Measurements from ENCODE around the gene PPP1R12C. TPM values are rescaled to one million over a fixed set of nuclear protein-coding genes. Genes with fewer than 3 reads are reported as not detected.

Gene PPP1R12C
- total RNA-seq, 1 experiment from 2014 or later = 79.9 TPM

DNA sequence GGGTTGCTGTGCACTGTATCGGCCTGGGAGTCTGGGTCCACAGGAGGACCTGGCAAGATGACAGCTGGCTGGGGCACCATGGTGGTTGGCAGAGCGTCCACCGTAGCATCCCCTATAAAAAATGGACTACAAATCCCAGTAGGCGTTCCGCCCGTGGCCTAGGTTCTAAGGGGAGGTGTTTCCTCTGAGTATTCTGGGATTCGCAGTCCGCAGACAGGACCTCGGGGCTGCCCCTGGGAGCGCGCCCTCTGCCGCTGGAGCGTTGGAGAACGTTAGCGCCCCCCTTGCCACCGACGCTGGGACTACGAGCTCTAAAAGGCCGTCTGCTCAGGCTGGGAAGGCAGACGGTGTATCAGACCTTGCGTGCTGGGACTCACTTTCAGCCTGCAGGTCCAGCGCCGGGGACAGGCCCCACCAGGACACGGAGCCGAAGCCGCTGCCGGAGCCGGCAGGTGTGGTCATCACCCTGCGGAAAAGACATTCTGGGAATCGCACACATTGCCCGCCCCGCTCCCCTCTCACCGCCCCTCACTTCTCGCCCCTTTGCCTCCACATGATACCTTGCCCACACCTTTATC lies 48.6 kb upstream of the PPP1R12C start:
- no peak overlapping the region for H3K9ac ChIP-seq (ENCODE audit: extremely low read depth, insufficient read length, low read length)
- WGBS (ENCODE audit: extremely low coverage, insufficient read length, low lambda C conversion rate) = no CpG with 5 or more reads among the region's 34 CpGs
- H2AFZ ChIP-seq (ENCODE audit: low read length) = no peak overlapping the region
- H3K27ac ChIP-seq (ENCODE audit: insufficient read length, low read depth, low read length) = no peak overlapping the region
- no peaks in the 10 kb centered on the region for H3K79me2 ChIP-seq (ENCODE audit: insufficient read depth, low read length)
- Mint-ChIP-seq H3K4me1 (peaks cover 8 to 13% of the 10 kb centered on the region in 2 experiments), H3K27ac (peak overlapping the region in 2 of 3 experiments; percentile 30 to 99; a peak in 4 of 7 replicates), H3K4me3 (peak overlapping the region; percentile 85 to 95), H3K36me3 (ENCODE audit: insufficient read depth in 1 of 3, low read depth in 3 of 3) (no peaks in the 10 kb centered on the region; a peak in 2 of 7 replicates), H3K9me3 (peaks cover 0 to 2% of the 10 kb centered on the region in 2 experiments; a peak in 1 of 5 replicates), H3K27me3 (ENCODE audit: low read depth) (peaks cover 39% of the 10 kb centered on the region)
- no peak overlapping the region for H2BK20ac ChIP-seq (ENCODE audit: low read depth, low read length, poor library complexity, severe bottlenecking)
- H2BK15ac ChIP-seq (ENCODE audit: low read depth, low read length) = no peak overlapping the region
- H3K4ac ChIP-seq (ENCODE audit: low read depth, low read length) = no peak overlapping the region
- no peak overlapping the region for H3K56ac ChIP-seq (ENCODE audit: insufficient read length, low read depth, low read length)
- no peak overlapping the region for H3T11ph ChIP-seq (ENCODE audit: low read length)
- H2AK5ac ChIP-seq (ENCODE audit: insufficient read length, low read length) = no peak overlapping the region
- no peak overlapping the region for H4K8ac ChIP-seq (replicated peaks; ENCODE audit: insufficient read length, low read depth, low read length)
- H2BK120ac ChIP-seq (ENCODE audit: low read depth, low read length, poor library complexity, severe bottlenecking) = no peak overlapping the region
- no peaks in the 10 kb centered on the region for H3K9me3 ChIP-seq (ENCODE audit: control insufficient read depth, low read depth, low read length)
- H3K23me2 ChIP-seq (ENCODE audit: insufficient read length, low read depth, low read length, poor library complexity, severe bottlenecking) = peaks cover 11% of the 10 kb centered on the region
- H4K20me1 ChIP-seq (ENCODE audit: control insufficient read depth, insufficient read depth, insufficient read length) = no peaks in the 10 kb centered on the region
- no peak overlapping the region for H4K5ac ChIP-seq (ENCODE audit: insufficient read length, low read depth, low read length)
- H2BK5ac ChIP-seq (ENCODE audit: insufficient read length, low read length) = no peak overlapping the region
- peak overlapping the region; percentile 61 for H3K4me2 ChIP-seq (ENCODE audit: insufficient read depth, insufficient read length, low read length)
- no peak overlapping the region for H3K18ac ChIP-seq (ENCODE audit: insufficient read length, low read depth, low read length)
- no peak overlapping the region for H3K23ac ChIP-seq (ENCODE audit: insufficient read length, low read depth, low read length)
- peak; percentile 87 for TF ChIP-seq CTCF (conservative IDR thresholded peaks at IDR 0.05)
- H3K4me1 ChIP-seq (ENCODE audit: insufficient read depth, low read length) = no peaks in the 10 kb centered on the region
- H3K27me3 ChIP-seq (ENCODE audit: insufficient read depth, low read length) = no peaks in the 10 kb centered on the region; the same call in 1 of the 2 replicates
- no peak overlapping the region for H4K91ac ChIP-seq (ENCODE audit: insufficient read length, low read depth, low read length)
- DNase-seq = peak; percentile 93
- no peaks in the 10 kb centered on the region for H3K79me1 ChIP-seq (ENCODE audit: insufficient read depth, low read depth, low read length, poor library complexity, severe bottlenecking)
- H2BK12ac ChIP-seq (ENCODE audit: insufficient read length, low read depth, low read length) = no peak overlapping the region
- no peak overlapping the region for H3K14ac ChIP-seq (ENCODE audit: insufficient read depth, low read length)

Measured in H9 (cell line).